Stimulated activated CD4-positive, alpha-beta T cell treated with anti-CD3 and anti-CD28 coated beads, Interleukin-15, amount 100 ng/mL, for 48 hours (primary cell): ENCODE data around the gene UBE3A.
A peak's percentile ranks its signal among the peaks of the same experiment; 100 is the strongest.
"Not testable (repeated sequence)": the region's sequence is repeated elsewhere in the genome, so short reads cannot be mapped to it uniquely, and the experiment has no call there.

Experiments
- DNase-seq, 2 donors: peaks; one replicate each; pipeline ENCODE4 v3.0.0-alpha.2; 2020; ENCODE audit warnings: low read depth in 2 of 2

The UBE3A gene

DNA sequence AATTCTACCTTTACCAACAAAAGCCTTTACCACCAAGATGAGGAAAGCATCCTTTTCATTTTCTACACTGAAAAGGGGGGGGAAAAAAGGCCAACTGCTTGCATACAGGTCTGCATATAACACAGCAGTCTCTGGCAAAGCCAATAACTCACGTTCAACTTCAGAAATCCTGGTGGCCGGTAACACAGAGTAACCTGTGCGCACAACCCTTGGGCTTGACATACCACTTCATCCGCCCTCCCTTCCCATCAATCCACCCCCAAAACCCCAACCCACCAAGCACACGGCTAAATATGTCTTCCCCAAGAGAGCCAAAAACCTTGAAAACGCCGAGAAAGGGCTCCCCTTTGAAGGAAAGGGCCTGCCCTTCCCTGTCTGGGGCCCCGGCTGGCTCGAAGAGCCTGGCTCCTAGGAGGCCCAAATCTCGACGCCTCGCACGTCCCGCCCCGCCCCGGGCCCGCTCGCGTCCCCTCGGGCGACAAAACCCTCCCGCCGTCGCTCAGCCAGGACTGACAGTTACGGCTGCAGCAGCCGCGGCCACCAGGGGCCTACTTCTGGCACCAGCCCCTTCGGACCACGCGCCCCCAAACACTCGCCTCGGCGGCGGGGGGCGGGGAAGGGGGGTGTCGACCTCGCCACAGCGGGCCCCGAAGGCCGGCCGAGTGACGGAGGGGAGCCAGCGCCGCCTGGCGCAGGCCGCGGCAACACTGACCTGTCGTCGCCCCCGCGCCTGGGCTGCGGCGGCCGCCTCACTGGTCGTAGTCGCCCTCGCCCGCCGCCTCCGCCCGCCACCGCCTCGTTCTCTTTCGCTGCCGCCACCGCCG lies 835 bp downstream of the UBE3A start:
- DNase-seq, result peak; percentile 27 to 31

- DNase-seq, result no peak
Observed at GRCh38 chr15:25436707-25437106, 2.1 kb downstream of the UBE3A start.

GRCh38 chr15:25435474-25436243 lies 3.2 kb downstream of the UBE3A start:
- DNase-seq, result no peak

DNA sequence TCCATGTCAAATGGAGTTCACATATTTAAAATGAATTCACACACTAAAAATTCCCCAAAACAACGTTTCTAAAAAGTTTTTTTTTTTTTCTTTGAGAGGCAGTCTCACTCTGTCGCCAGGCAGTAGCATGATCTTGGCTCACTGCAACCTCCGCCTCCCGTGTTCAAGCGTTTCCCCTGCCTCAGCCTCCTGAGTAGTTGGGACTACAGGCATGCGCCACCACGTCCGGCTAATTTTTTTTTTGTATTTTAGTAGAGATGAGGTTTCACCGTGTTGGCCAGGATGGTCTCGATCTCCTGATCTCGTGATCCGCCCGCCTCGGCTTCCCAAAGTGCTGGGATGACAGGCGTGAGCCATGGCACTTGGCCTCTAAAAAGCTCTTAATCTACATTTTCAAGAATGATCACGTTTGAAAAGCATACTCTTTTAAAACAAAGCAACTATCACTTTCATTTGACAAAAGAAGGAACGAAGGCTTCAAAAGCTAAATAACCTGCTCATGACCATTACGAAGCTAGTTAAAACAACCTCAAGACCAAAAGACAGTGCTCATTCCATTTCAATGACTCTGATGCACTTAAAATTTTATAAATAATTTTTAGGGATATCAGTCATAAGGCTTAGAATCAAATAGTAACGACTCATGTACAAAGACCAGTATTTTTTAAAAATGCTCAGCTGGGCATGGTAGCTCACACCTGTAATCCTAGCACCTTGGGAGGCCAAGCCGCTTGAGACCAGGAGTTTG lies 5.5 kb downstream of the UBE3A start:
- no peak for DNase-seq

- DNase-seq, result no peak
Observed at GRCh38 chr15:25431836-25432561, 6.8 kb downstream of the UBE3A start.

DNA sequence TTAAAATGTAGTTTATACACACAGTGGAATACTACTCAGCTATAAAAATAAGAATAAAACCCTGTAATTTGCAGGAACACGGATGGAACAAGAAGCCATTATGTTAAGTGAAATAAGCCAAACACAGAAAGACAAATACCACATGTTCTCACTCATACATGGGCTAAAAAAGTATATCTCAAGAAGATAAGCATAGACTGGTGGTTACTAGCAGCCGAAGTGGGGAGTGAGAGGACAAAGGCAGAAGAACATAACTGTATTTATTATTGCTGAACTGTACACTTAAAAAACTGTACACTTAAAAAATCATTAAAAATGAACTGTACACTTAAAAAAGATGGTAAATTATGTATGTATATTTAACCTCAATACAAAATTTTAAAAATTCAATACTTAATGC lies 11.0 kb downstream of the UBE3A start:
- no peak for DNase-seq

GRCh38 chr15:25426896-25427610 lies 11.8 kb downstream of the UBE3A start:
- no peak for DNase-seq

DNA sequence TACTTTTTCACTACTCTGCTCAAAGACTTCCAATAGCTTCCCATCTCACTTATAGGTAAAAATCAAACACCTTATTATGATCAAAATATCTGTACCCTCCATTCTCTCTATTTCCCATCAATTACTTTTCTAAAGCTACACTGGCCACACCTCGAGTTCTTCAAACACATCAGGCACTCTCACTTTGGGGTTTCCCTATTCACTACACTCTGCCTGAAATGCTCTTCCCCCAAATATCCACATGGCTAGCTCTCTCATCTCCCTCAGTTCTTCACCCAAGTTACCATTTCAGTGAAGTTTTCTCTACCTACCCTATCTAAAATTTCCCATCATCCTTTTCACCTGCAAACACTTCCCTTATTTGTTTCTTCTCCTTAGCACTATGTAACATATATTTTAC lies 14.8 kb downstream of the UBE3A start:
- no peak for DNase-seq

DNA sequence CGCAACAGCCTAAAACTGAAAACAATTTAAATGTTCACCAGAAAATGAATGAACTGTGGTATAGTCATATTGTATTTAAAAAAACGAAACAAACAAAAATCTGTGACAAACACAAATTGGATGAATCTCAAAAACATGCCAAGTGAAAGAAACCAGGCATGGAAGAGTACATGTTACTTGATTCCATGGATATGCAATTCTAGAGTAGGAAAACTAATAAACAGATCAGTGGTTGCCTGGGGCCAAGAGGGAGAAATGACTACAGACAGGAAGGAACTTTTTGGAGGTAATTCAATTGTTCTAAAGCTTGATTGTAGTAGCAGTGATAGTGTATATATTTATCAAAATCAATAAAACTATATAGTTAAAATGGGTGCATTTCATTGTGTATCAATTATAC lies 16.8 kb downstream of the UBE3A start:
- DNase-seq, result no peak

- no peak for DNase-seq
Observed at GRCh38 chr15:25418202-25418601, 20.6 kb downstream of the UBE3A start.

DNA sequence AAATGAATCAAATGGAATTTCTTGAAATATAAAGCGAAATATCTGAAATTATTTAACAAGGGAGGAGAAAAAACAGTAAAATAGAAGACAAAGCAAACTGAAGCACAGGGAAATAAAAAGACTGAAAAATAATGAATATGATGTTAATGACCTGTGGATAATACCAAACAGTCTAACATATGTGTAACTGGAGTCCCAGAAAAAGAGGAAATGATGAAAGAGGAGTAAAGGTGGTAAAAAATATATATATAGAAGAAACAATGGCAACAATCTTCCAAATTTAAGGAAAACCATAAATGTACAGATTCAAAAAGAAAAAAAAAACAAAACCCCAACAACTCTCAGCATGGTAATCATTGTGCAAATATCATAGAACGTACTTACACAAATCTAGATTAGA lies 21.2 kb downstream of the UBE3A start:
- no peak for DNase-seq

DNA sequence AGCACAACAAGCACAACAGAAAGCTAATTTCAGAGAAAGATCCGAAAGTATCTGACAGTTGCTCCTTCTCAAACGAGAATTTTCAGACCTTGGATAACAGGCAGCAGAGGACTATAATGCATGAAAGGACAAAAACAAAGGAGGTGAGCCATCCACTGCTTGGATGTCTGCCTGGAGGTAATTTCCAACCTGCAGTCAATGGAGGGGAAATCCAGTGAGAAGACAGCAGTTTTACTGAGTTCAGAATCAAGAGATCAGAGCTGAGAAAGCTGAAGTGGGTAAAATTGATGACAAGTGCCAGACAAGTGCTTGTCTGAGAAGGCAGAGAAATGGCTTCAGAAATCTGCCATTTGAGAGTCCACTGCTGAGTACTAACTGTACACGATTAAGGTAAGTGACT lies 22.1 kb downstream of the UBE3A start:
- no peak for DNase-seq

DNA sequence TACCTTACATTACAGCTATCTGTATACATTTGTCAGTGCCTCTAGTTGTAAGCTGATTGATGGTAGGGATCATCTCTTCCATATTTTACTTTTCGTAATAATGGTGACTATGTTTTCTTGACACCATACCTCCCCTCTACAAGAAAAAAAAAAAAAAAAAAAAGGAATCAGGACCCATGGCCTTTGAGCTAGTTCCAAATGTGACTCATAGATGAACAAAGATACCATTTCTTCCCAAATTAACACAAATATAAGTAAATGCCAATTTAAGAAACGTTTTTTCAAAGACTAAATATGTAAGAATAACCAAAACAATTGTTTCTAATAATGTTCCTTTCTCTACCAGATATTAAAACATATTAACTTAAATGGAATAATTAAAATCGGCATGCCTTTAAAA lies 23.1 kb downstream of the UBE3A start:
- no peak for DNase-seq

- DNase-seq, result no peak
Observed at GRCh38 chr15:25415217-25415616, 23.6 kb downstream of the UBE3A start.

DNA sequence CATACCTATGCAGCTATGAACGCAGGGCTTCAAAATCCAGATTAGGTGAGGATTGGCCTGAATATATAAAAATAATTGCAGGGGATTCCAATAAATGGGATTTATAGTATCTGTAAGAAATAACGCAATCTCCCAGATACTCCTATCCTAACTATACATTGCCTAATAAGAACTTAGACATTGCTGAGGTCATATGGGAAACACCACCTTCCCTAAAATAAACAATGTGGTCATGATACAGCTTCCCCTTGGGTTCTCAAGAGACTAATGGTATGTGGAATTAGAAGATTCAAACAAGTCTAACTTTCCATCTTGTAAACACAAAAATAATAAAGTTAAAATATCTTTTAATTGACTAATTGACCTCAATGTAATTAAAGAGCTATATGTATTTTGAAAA lies 28.2 kb downstream of the UBE3A start:
- DNase-seq, result no peak

DNA sequence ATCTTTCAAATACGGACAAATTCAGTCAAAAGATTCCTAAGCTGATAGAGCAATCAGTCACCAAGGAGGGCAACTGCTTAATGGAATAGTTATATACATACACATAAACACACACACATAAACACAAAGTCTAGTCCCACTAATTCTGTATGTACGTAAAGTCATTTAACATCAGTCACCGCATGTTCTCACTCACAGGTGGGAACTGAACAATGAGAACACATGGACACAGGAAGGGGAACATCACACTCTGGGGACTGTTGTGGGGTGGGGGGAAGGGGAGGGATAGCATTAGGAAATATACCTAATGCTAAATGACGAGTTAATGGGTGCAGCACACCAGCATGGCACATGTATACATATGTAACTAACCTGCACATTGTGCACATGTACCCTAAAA lies 29.1 kb downstream of the UBE3A start:
- not testable (repeated sequence) for DNase-seq

DNA sequence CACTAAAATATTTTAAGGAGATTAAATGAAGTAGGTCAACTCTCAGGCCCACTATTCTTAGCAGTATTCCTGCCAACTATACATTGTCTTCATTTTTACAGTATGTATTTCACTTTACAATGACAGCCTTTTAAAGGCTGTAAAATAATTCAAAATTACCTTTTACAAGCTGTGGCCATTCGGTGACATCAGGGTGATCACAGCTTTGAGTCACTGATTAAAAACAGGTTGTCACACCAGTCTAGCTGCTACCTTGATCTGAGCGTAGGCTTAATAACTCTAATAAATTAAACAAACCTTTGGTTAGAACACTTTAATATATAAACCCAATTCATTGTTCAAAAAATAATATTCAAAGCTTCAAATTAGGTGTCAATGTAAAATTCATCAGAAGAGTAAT lies 29.9 kb downstream of the UBE3A start:
- DNase-seq, result no peak

GRCh38 chr15:25408428-25408827 lies 30.4 kb downstream of the UBE3A start:
- no peak for DNase-seq

DNA sequence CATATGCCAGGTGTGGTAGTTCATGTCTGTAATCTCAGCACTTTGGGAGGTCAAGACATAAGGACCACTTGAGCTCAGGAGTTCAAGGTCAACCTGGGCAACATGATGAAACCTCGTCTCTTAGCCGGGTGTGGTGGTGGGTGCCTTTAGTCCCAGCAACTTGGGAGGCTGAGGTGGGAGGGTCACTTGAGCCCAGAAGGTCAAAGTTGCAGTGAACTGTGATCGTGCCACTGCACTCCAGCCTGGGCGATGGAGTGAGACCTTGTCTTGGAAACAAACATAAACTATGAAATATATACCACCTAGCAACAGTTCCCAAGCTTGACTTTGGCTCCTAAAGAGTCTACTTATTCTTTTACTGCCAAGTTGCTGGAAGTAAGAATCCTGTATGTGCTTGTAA lies 30.9 kb downstream of the UBE3A start:
- no peak for DNase-seq

- DNase-seq, result no peak
Observed at GRCh38 chr15:25406846-25407245, 32.0 kb downstream of the UBE3A start.

- no peak for DNase-seq
Observed at GRCh38 chr15:25406261-25406660, 32.6 kb downstream of the UBE3A start.
